Neural progenitor cell (in vitro differentiated cells): ENCODE measurements around the gene GNG8. TPM values are rescaled to one million over a fixed set of nuclear protein-coding genes. Genes with fewer than 3 reads are reported as not detected.
A peak's percentile ranks its signal among the peaks of the same experiment; 100 is the strongest.

Source experiments
- DNase-seq: peaks from one replicate; pipeline ENCODE4 v3.0.0-alpha.2; 2016; ENCODE audit warnings: low spot score
- H2AFZ ChIP-seq: fragments of 200-600 bp; sonication (generic); replicated peaks from 2 replicates; pipeline ENCODE4 v1.6.1; 2016; ENCODE audit warnings: antibody characterized with exemption
- H3F3A ChIP-seq: fragments of 200-600 bp; sonication (generic); 2 replicates; pipeline ENCODE4 v1.6.1; 2016; ENCODE audit warnings: antibody characterized with exemption, low read depth
- H3K27ac ChIP-seq: fragments of 200-600 bp; sonication (generic); 2 replicates; pipeline ENCODE4 v1.5.1; 2016; ENCODE audit warnings: mild to moderate bottlenecking
- H3K27me3 ChIP-seq: fragments of 200-600 bp; sonication (generic); 2 replicates; pipeline ENCODE4 v1.6.1; 2016; ENCODE audit warnings: mild to moderate bottlenecking, moderate library complexity
- H3K36me3 ChIP-seq: fragments of 200-600 bp; sonication (generic); 2 replicates; pipeline ENCODE4 v1.5.1; 2016
- H3K4me1 ChIP-seq: fragments of 200-600 bp; sonication (generic); 2 replicates; pipeline ENCODE4 v1.6.1; 2016; ENCODE audit warnings: mixed run types
- H3K4me2 ChIP-seq: fragments of 200-600 bp; sonication (generic); 2 replicates; pipeline ENCODE4 v1.6.1; 2016
- H3K4me3 ChIP-seq: fragments of 200-600 bp; sonication (generic); 2 replicates; pipeline ENCODE4 v1.5.1; 2016
- H3K79me2 ChIP-seq: fragments of 200-600 bp; sonication (generic); 2 replicates; pipeline ENCODE4 v1.6.1; 2016; ENCODE audit warnings: low read depth
- H3K9ac ChIP-seq: fragments of 200-600 bp; sonication (generic); 2 replicates; pipeline ENCODE4 v1.6.1; 2016
- H3K9me3 ChIP-seq: fragments of 200-600 bp; sonication (generic); 2 replicates; pipeline ENCODE4 v1.5.1; 2016; ENCODE audit warnings: low read depth
- H4K20me1 ChIP-seq: fragments of 200-600 bp; sonication (generic); 2 replicates; pipeline ENCODE4 v1.6.1; 2016; ENCODE audit warnings: low read depth
- H3K27ac Mint-ChIP-seq: 3 replicates; pipeline ENCODE4 v1.8.0; 2021; ENCODE audit warnings: mixed read lengths
- H3K27me3 Mint-ChIP-seq: 2 replicates; pipeline ENCODE4 v1.8.0; 2022; ENCODE audit warnings: low read depth, mild to moderate bottlenecking, inconsistent platforms, moderate library complexity, mixed read lengths; ENCODE audit not compliant: insufficient read depth
- H3K36me3 Mint-ChIP-seq: 3 replicates; pipeline ENCODE4 v1.8.0; 2021; ENCODE audit warnings: mixed read lengths
- H3K4me1 Mint-ChIP-seq: 3 replicates; pipeline ENCODE4 v1.8.0; 2021; ENCODE audit warnings: mixed read lengths
- H3K4me3 Mint-ChIP-seq: 3 replicates; pipeline ENCODE4 v1.8.0; 2021; ENCODE audit warnings: mild to moderate bottlenecking, moderate library complexity, mixed read lengths
- H3K9me3 Mint-ChIP-seq: 3 replicates; pipeline ENCODE4 v1.8.0; 2020; ENCODE audit warnings: mixed read lengths
- CTCF ChIP-seq: fragments of 200-600 bp; sonication (generic); IDR thresholded peaks from 2 replicates; pipeline ENCODE4 v1.5.1; 2017; ENCODE audit warnings: antibody characterized with exemption, mild to moderate bottlenecking
- EZH2 ChIP-seq: fragments of 200-600 bp; sonication (generic); IDR thresholded peaks from 2 replicates; pipeline ENCODE4 v1.6.1; 2017; ENCODE audit warnings: antibody characterized with exemption, mild to moderate bottlenecking, moderate library complexity
- EZH2phosphoT487 ChIP-seq: fragments of 200-600 bp; sonication (generic); IDR thresholded peaks from 2 replicates; pipeline ENCODE4 v1.6.1; 2017; ENCODE audit warnings: antibody characterized with exemption
- total RNA-seq: library from RNA; depleted of rRNA; stranded (reverse); fragments of >200 nt; gene quantifications from 2 replicates; pipeline ENCODE4 v1.2.3, GENCODE V29; 2015; ENCODE audit warnings: low replicate concordance

GNG8 gene
- total RNA-seq = not detected in 2 replicates

- Histone ChIP-seq H3K4me3 (peak within 1 kb of the TSS; percentile 68), H3K36me3 (no peaks in the 10 kb centered on the region), H4K20me1 (peaks cover 3% of the 10 kb centered on the region), H3K4me1 (peaks cover 16% of the 10 kb centered on the region), H3K9me3 (no peaks in the 10 kb centered on the region), H3K9ac (no peak within 1 kb of the TSS), H3K79me2 (no peaks in the 10 kb centered on the region), H2AFZ (no peak within 1 kb of the TSS), H3K27ac (no peak within 1 kb of the TSS), H3K4me2 (peak within 1 kb of the TSS; percentile 88), H3F3A (peaks cover 22% of the 10 kb centered on the region), H3K27me3 (peaks cover 87% of the 10 kb centered on the region)
- peak within 1 kb of the TSS; percentile 57 for H3K27ac Mint-ChIP-seq
- peak within 1 kb of the TSS; percentile 77 for H3K4me3 Mint-ChIP-seq
- TF ChIP-seq CTCF = no peak
- no peak for TF ChIP-seq EZH2phosphoT487
- TF ChIP-seq EZH2 = no peak
- H3K9me3 Mint-ChIP-seq = no peaks in the 10 kb centered on the region
- H3K4me1 Mint-ChIP-seq = peaks cover 29% of the 10 kb centered on the region
- no peaks in the 10 kb centered on the region for H3K36me3 Mint-ChIP-seq
- peaks cover 24% of the 10 kb centered on the region for H3K27me3 Mint-ChIP-seq
- peak; percentile 72 for DNase-seq
These were observed at the start of gene GNG8 for GRCh38 chr19:46635920-46636761. TSS of gene GNG8 (minus strand) at chr19:46636202. CDS start at chr19:46634682, 1,520 bp downstream.

- Mint-ChIP-seq H3K4me3 (no peak overlapping the region), H3K27me3 (no peaks in the 10 kb centered on the region), H3K4me1 (no peaks in the 10 kb centered on the region), H3K9me3 (no peaks in the 10 kb centered on the region), H3K27ac (no peak overlapping the region), H3K36me3 (peaks cover 12% of the 10 kb centered on the region)
- DNase-seq = no peak
- Histone ChIP-seq H3K36me3 (no peaks in the 10 kb centered on the region), H4K20me1 (no peaks in the 10 kb centered on the region), H3K27ac (no peak overlapping the region), H3K27me3 (no peaks in the 10 kb centered on the region), H3K4me1 (no peaks in the 10 kb centered on the region), H2AFZ (no peak overlapping the region), H3K9me3 (no peaks in the 10 kb centered on the region), H3K79me2 (no peaks in the 10 kb centered on the region), H3F3A (no peaks in the 10 kb centered on the region), H3K4me2 (no peak overlapping the region), H3K9ac (no peak overlapping the region), H3K4me3 (no peak overlapping the region)
- TF ChIP-seq CTCF (no peak), EZH2 (no peak), EZH2phosphoT487 (no peak)
These were observed 49.2 kb upstream of the GNG8 start for GRCh38 chr19:46685189-46685588.

- Histone ChIP-seq H2AFZ (no peak overlapping the region), H3K4me2 (no peak overlapping the region), H3K9me3 (no peaks in the 10 kb centered on the region), H3F3A (no peaks in the 10 kb centered on the region), H3K27ac (no peak overlapping the region), H3K27me3 (no peaks in the 10 kb centered on the region), H3K79me2 (no peaks in the 10 kb centered on the region), H3K9ac (no peak overlapping the region), H3K36me3 (no peaks in the 10 kb centered on the region), H3K4me3 (no peak overlapping the region), H4K20me1 (peaks cover 7% of the 10 kb centered on the region), H3K4me1 (no peaks in the 10 kb centered on the region)
- Mint-ChIP-seq H3K27ac (no peak overlapping the region), H3K27me3 (peaks cover 6% of the 10 kb centered on the region), H3K4me1 (no peaks in the 10 kb centered on the region), H3K9me3 (no peaks in the 10 kb centered on the region), H3K4me3 (no peak overlapping the region), H3K36me3 (peaks cover 23% of the 10 kb centered on the region)
- TF ChIP-seq EZH2phosphoT487 (no peak), EZH2 (no peak), CTCF (no peak)
- peak; percentile 46 for DNase-seq
These were observed 42.2 kb upstream of the GNG8 start for GRCh38 chr19:46678110-46678732.
